ENCODE data around the gene SLC44A2. TPM values are rescaled to one million over a fixed set of nuclear protein-coding genes. Genes with fewer than 3 reads are reported as not detected.

SLC44A2 gene
- total RNA-seq, 1 donor from 2014 or later, result 129 TPM

GRCh38 chr19:10653732-10654609, 28.6 kb downstream of the SLC44A2 start, which contains the start of gene ILF3:
Gene ILF3 (plus strand): TSS chr19:10654346. CDS start chr19:10670606, 16,260 bp downstream.
- H3K27me3 Mint-ChIP-seq (ENCODE audit: unreplicated experiment), result peaks cover 11% of the 10 kb centered on the region
- peaks cover 12% of the 10 kb centered on the region for H3K4me1 Mint-ChIP-seq (ENCODE audit: low read depth, unreplicated experiment)
- H3K27ac Mint-ChIP-seq (ENCODE audit: unreplicated experiment), result peak within 1 kb of the TSS; percentile 96
- TF ChIP-seq CTCF (IDR thresholded peaks at IDR 0.05; ENCODE audit: partially characterized antibody, unreplicated experiment), result no peak
- peak within 1 kb of the TSS; percentile 93 for H3K4me3 Mint-ChIP-seq (ENCODE audit: unreplicated experiment)
- peaks cover 17% of the 10 kb centered on the region for H3K9me3 Mint-ChIP-seq (ENCODE audit: unreplicated experiment)
- H3K36me3 Mint-ChIP-seq (ENCODE audit: unreplicated experiment), result no peaks in the 10 kb centered on the region
- DNase-seq, result peak; percentile 98

DNA sequence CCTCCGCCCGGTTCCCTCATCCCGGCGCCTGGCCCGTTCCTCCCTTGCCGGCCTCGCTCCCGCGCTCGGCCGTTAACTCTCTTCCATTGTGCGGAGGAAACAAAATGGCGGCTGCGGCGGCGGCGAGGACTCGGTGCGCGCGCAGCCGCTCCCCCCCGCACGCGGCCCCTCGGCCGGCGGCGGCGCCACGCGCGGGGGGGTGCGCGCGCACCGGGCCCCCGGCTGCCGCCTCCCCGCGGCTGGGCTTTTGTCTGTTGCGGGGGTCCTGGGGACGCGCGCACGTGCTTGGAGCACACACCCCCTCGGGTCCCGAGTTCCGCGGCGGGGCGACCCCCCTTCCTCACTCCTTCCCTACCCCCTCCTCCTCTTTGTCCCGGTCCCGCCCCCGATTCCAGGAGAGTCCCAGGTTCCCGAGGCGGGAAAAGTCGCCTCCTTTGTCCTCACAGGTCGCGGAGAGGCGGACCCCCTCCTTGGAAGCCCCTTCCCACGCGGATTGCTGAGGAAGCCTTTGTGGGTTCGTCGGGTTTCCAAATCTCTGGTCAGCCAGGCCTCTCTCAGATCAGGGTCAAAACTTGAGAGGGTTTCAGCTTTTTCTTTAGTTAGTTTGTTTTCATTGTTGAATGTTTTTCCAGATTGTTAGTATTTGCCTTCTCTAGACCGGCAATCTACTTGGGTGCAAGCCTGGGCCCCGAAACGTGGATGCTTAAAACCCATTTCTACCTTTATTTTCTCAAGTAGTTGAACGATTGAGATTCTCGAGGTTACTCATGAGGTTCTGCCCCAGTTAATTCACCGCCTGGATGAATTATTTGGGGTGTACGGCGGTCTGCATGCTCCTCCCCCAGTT, 29.5 kb downstream of the SLC44A2 start:
- peaks cover 11% of the 10 kb centered on the region for H3K27me3 Mint-ChIP-seq (ENCODE audit: unreplicated experiment)
- H3K9me3 Mint-ChIP-seq (ENCODE audit: unreplicated experiment), result peaks cover 17% of the 10 kb centered on the region
- H3K27ac Mint-ChIP-seq (ENCODE audit: unreplicated experiment), result peak overlapping the region; percentile 96
- H3K4me3 Mint-ChIP-seq (ENCODE audit: unreplicated experiment), result peak overlapping the region; percentile 91
- DNase-seq, result peak; percentile 81
- no peaks in the 10 kb centered on the region for H3K36me3 Mint-ChIP-seq (ENCODE audit: unreplicated experiment)
- H3K4me1 Mint-ChIP-seq (ENCODE audit: low read depth, unreplicated experiment), result peaks cover 12% of the 10 kb centered on the region
- TF ChIP-seq CTCF (IDR thresholded peaks at IDR 0.05; ENCODE audit: partially characterized antibody, unreplicated experiment), result no peak

GRCh38 chr19:10655457-10656312, 30.3 kb downstream of the SLC44A2 start:
- peak overlapping the region; percentile 96 for H3K27ac Mint-ChIP-seq (ENCODE audit: unreplicated experiment)

GRCh38 chr19:10660346-10660745, 35.0 kb downstream of the SLC44A2 start:
- Mint-ChIP-seq H3K9me3 (ENCODE audit: unreplicated experiment) (peaks cover 11% of the 10 kb centered on the region), H3K4me1 (ENCODE audit: low read depth, unreplicated experiment) (peaks cover 28% of the 10 kb centered on the region), H3K4me3 (ENCODE audit: unreplicated experiment) (no peak overlapping the region), H3K27ac (ENCODE audit: unreplicated experiment) (no peak overlapping the region), H3K27me3 (ENCODE audit: unreplicated experiment) (peaks cover 5% of the 10 kb centered on the region), H3K36me3 (ENCODE audit: unreplicated experiment) (no peaks in the 10 kb centered on the region)
- no peak for TF ChIP-seq CTCF (IDR thresholded peaks at IDR 0.05; ENCODE audit: partially characterized antibody, unreplicated experiment)
- no peak for DNase-seq

More at GRCh38 chr19:10655457-10656312, 30.3 kb downstream of the SLC44A2 start:
- Mint-ChIP-seq H3K27me3 (ENCODE audit: unreplicated experiment) (peaks cover 13% of the 10 kb centered on the region), H3K36me3 (ENCODE audit: unreplicated experiment) (no peaks in the 10 kb centered on the region), H3K9me3 (ENCODE audit: unreplicated experiment) (peaks cover 17% of the 10 kb centered on the region), H3K4me1 (ENCODE audit: low read depth, unreplicated experiment) (peaks cover 16% of the 10 kb centered on the region), H3K4me3 (ENCODE audit: unreplicated experiment) (peak overlapping the region; percentile 91)
- no peak for TF ChIP-seq CTCF (IDR thresholded peaks at IDR 0.05; ENCODE audit: partially characterized antibody, unreplicated experiment)
- peak; percentile 46 for DNase-seq
